WERI-Rb-1 (cell line): ENCODE results near the gene TRAPPC3L.

ENCODE experiments used
- DNase-seq: peaks from one replicate; pipeline ENCODE4 v3.0.0-alpha.2; 2020
- H3K27ac ChIP-seq: fragments of 250-450 bp; sonication (Bioruptor Pico); 2 replicates; pipeline ENCODE4 v1.5.1; 2020; ENCODE audit warnings: mild to moderate bottlenecking, moderate library complexity
- H3K27me3 ChIP-seq: fragments of 250-450 bp; sonication (Bioruptor Pico); 2 replicates; pipeline ENCODE4 v1.5.1; 2021; ENCODE audit warnings: mild to moderate bottlenecking, low read depth, moderate library complexity; ENCODE audit not compliant: insufficient read depth, severe bottlenecking
- H3K36me3 ChIP-seq: fragments of 250-450 bp; sonication (Bioruptor Pico); 2 replicates; pipeline ENCODE4 v1.5.1; 2020; ENCODE audit warnings: mild to moderate bottlenecking, moderate library complexity
- H3K4me3 ChIP-seq: 2 replicates; pipeline ENCODE4 v1.5.1; 2011; ENCODE audit warnings: low read depth, mild to moderate bottlenecking, control low read depth, low read length
- H3K9me3 ChIP-seq: fragments of 250-450 bp; sonication (Bioruptor Pico); 2 replicates; pipeline ENCODE4 v1.5.1; 2021; ENCODE audit warnings: mild to moderate bottlenecking, moderate library complexity; ENCODE audit not compliant: severe bottlenecking
- CTCF ChIP-seq: IDR thresholded peaks from 2 replicates; pipeline ENCODE4 v1.5.1; 2011; ENCODE audit warnings: low read depth, mild to moderate bottlenecking, control low read depth, inconsistent platforms, low read length

The TRAPPC3L gene

GRCh38 chr6:116467096-116467495 is 78.4 kb downstream of the TRAPPC3L start:
- DNase-seq, result no peak
- Histone ChIP-seq H3K36me3 (no peaks in the 10 kb centered on the region), H3K4me3 (no peak overlapping the region), H3K27ac (no peak overlapping the region), H3K9me3 (no peaks in the 10 kb centered on the region), H3K27me3 (no peaks in the 10 kb centered on the region)
- TF ChIP-seq CTCF, result no peak

GRCh38 chr6:116465246-116465645 is 80.2 kb downstream of the TRAPPC3L start:
- no peaks in the 10 kb centered on the region for H3K9me3 ChIP-seq
- DNase-seq, result no peak
- H3K27ac ChIP-seq, result no peak overlapping the region

GRCh38 chr6:116463301-116463700 is 82.2 kb downstream of the TRAPPC3L start:
- Histone ChIP-seq H3K27me3 (no peaks in the 10 kb centered on the region), H3K9me3 (no peaks in the 10 kb centered on the region), H3K36me3 (no peaks in the 10 kb centered on the region), H3K27ac (no peak overlapping the region), H3K4me3 (no peak overlapping the region)
- no peak for DNase-seq
- TF ChIP-seq CTCF, result no peak

More at GRCh38 chr6:116465246-116465645, 80.2 kb downstream of the TRAPPC3L start:
- Histone ChIP-seq H3K4me3 (no peak overlapping the region), H3K36me3 (no peaks in the 10 kb centered on the region), H3K27me3 (no peaks in the 10 kb centered on the region)
- no peak for TF ChIP-seq CTCF

GRCh38 chr6:116461932-116462885 is 83.3 kb downstream of the TRAPPC3L start:
- DNase-seq, result peak; percentile 23
- peak overlapping the region; percentile 34 for H3K4me3 ChIP-seq
- H3K36me3 ChIP-seq, result no peaks in the 10 kb centered on the region
- no peak for TF ChIP-seq CTCF
- H3K27me3 ChIP-seq, result no peaks in the 10 kb centered on the region
- no peaks in the 10 kb centered on the region for H3K9me3 ChIP-seq
- no peak overlapping the region for H3K27ac ChIP-seq

GRCh38 chr6:116461331-116461931 is 84.1 kb downstream of the TRAPPC3L start, which contains the start of gene CALHM6:
Gene CALHM6, plus strand, starts transcription at chr6:116461375. Its CDS starts 555 bp downstream, at chr6:116461930.
- H3K36me3 ChIP-seq, result no peaks in the 10 kb centered on the region
- no peaks in the 10 kb centered on the region for H3K9me3 ChIP-seq
- no peak for DNase-seq
- H3K27me3 ChIP-seq, result no peaks in the 10 kb centered on the region
- no peak within 1 kb of the TSS for H3K27ac ChIP-seq
- no peak for TF ChIP-seq CTCF
- peak within 1 kb of the TSS; percentile 34 for H3K4me3 ChIP-seq
